Measurements from ENCODE around the gene PPP1R7. TPM values are rescaled to one million over a fixed set of nuclear protein-coding genes. Genes with fewer than 3 reads are reported as not detected.

The PPP1R7 gene
- total RNA-seq, 2 experiments from 2014 or later, result 104 to 129 TPM

DNA sequence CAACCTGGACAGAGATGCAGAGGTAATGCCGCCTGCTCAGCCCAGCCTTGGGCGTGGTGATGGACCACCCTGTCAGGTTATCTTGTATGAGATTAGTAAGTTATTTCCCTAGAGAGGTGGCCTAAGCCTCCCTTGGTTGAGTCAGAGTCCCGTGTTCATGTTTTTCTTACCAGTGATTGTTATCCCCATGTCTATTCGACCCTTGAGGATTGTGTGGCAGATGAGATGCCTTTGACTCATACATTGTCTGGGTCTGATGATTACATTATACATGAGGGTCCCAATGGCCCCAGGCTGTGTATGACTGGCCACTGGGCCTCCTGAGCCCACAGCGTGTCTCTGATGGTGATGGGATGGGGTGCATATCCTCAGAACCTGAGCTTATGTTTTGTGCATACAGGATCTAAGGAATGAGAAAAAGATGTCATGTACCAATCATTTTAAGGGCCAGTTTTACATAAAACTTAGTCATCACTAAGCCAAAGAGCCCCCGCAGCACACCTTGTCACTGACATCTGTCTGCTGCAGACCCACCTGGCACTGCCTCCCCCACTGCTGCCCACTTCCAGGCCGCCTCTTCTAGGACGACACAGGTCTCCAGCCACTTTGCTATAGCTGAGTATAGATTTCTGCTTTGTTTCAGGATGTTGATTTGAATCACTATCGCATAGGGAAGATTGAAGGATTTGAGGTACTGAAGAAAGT lies 7.7 kb downstream of the PPP1R7 start:
- H3K4me1 Mint-ChIP-seq, result peaks cover 30% of the 10 kb centered on the region
- no peak overlapping the region for H3K27ac Mint-ChIP-seq
- CTCF ChIA-PET, result interaction anchor here (0.6 kb wide), 1 partner anchor 9 kb away, joined by 3 read pairs; no protein-coding TSS in a partner anchor
- H3K4me3 Mint-ChIP-seq, result no peak overlapping the region
- H3K27me3 Mint-ChIP-seq, result no peaks in the 10 kb centered on the region
- POLR2A ChIA-PET, result interaction anchor here (0.5 kb wide), 1 partner anchor 56 kb away, joined by 3 read pairs; no protein-coding TSS in a partner anchor
- H3K9me3 Mint-ChIP-seq (ENCODE audit: low read depth), result no peaks in the 10 kb centered on the region
- H3K36me3 Mint-ChIP-seq (ENCODE audit: low read depth), result peaks cover 36% of the 10 kb centered on the region
- DNase-seq (no peak), ATAC-seq (no peak)
- intact Hi-C loops (cut with DNase I, micrococcal nuclease), result no loop called here

- POLR2A ChIA-PET, result no interaction called here
- no peaks in the 10 kb centered on the region for H3K9me3 Mint-ChIP-seq (ENCODE audit: low read depth)
- CTCF ChIA-PET, result no interaction called here
- peaks cover 25% of the 10 kb centered on the region for H3K4me1 Mint-ChIP-seq
- no peaks in the 10 kb centered on the region for H3K27me3 Mint-ChIP-seq
- intact Hi-C loops (cut with DNase I, micrococcal nuclease), result no loop called here
- ATAC-seq (no peak), DNase-seq (no peak)
- H3K27ac Mint-ChIP-seq, result no peak overlapping the region
- no peak overlapping the region for H3K4me3 Mint-ChIP-seq
- H3K36me3 Mint-ChIP-seq (ENCODE audit: low read depth), result peaks cover 36% of the 10 kb centered on the region
Measured at GRCh38 chr2:241158546-241158900, 8.3 kb downstream of the PPP1R7 start.

DNA sequence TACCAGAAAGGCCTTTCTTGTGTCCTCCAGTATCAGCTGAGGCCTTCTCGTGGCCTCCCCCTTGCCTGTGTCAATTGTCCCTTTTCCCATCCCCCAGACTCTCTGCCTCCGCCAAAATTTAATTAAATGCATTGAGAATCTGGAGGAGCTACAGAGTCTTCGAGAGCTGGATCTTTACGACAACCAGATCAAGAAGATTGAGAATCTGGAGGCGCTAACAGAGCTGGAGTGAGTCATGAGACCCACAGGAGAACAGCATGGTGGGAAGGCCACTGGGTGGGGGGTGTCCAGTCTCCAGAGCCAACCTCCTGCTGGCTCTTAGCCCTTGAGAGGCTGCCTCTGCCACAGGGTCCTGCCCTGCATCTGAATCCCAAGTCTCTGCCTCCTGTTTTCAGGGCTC lies 8.8 kb downstream of the PPP1R7 start:
- intact Hi-C loops (cut with DNase I, micrococcal nuclease), result no loop called here
- H3K27ac Mint-ChIP-seq, result no peak overlapping the region
- H3K4me1 Mint-ChIP-seq, result peaks cover 21% of the 10 kb centered on the region
- no peaks in the 10 kb centered on the region for H3K9me3 Mint-ChIP-seq (ENCODE audit: low read depth)
- DNase-seq (no peak), ATAC-seq (no peak)
- H3K36me3 Mint-ChIP-seq (ENCODE audit: low read depth), result peaks cover 35% of the 10 kb centered on the region
- no peak overlapping the region for H3K4me3 Mint-ChIP-seq
- CTCF ChIA-PET, result interaction anchor here (0.8 kb wide), 1 partner anchor 18 kb away, joined by 3 read pairs; no protein-coding TSS in a partner anchor
- no peaks in the 10 kb centered on the region for H3K27me3 Mint-ChIP-seq
- POLR2A ChIA-PET, result no interaction called here

- Mint-ChIP-seq H3K4me1 (peaks cover 13% of the 10 kb centered on the region), H3K4me3 (no peak overlapping the region), H3K9me3 (ENCODE audit: low read depth) (no peaks in the 10 kb centered on the region), H3K27ac (no peak overlapping the region), H3K36me3 (ENCODE audit: low read depth) (peaks cover 38% of the 10 kb centered on the region), H3K27me3 (no peaks in the 10 kb centered on the region)
- CTCF ChIA-PET, result no interaction called here
- intact Hi-C loops (cut with DNase I, micrococcal nuclease), result no loop called here
- DNase-seq, result no peak
- POLR2A ChIA-PET, result no interaction called here
- ATAC-seq, result no peak
Measured at GRCh38 chr2:241160318-241160717, 10.1 kb downstream of the PPP1R7 start.

DNA sequence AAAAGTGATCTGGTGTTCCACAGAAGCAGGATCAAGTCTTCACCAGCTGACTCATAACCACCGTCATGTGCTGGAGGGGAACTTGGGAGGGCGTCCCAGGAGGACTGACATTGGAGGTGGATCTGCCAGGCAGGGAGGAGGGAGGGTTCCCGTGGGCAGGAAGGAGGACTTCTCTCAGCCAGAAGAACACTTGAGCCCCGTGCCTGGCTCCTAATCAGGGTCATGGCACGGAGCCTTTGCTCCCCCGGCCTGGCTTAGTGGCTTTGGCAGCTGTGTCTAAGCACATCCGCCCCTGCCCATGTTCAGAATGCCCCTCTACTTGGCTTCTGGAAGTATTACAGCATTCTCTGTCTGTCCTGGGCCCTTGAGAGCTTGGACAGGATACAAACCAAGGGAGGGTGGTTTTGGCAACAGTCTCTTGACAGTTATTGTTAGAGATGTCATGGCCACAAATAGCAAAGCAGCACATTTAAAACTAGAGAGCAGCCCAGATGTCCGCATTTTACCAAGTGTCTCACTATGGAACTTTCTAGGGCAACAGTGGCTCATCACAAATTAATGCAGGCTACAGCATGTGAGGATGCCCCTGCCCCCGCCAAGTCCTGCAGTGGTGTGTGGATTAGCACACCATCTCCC lies 11.5 kb downstream of the PPP1R7 start:
- ChIA-PET POLR2A (no interaction called here), CTCF (interaction anchor here (0.6 kb wide), 1 partner anchor 601 kb away, joined by 4 read pairs; no protein-coding TSS in a partner anchor)
- ATAC-seq (no peak), DNase-seq (no peak)
- intact Hi-C loops (cut with DNase I, micrococcal nuclease), result no loop called here
- no peaks in the 10 kb centered on the region for H3K27me3 Mint-ChIP-seq
- no peak overlapping the region for H3K4me3 Mint-ChIP-seq
- peaks cover 7% of the 10 kb centered on the region for H3K4me1 Mint-ChIP-seq
- H3K36me3 Mint-ChIP-seq (ENCODE audit: low read depth), result peaks cover 44% of the 10 kb centered on the region
- no peaks in the 10 kb centered on the region for H3K9me3 Mint-ChIP-seq (ENCODE audit: low read depth)
- H3K27ac Mint-ChIP-seq, result no peak overlapping the region

GRCh38 chr2:241163601-241164118 lies 13.4 kb downstream of the PPP1R7 start:
- no peak for DNase-seq
- Mint-ChIP-seq H3K27ac (no peak overlapping the region), H3K4me1 (no peaks in the 10 kb centered on the region), H3K27me3 (no peaks in the 10 kb centered on the region), H3K36me3 (ENCODE audit: low read depth) (peaks cover 39% of the 10 kb centered on the region), H3K9me3 (ENCODE audit: low read depth) (no peaks in the 10 kb centered on the region), H3K4me3 (no peak overlapping the region)
- peak; percentile 55 for ATAC-seq
- ChIA-PET CTCF (no interaction called here), POLR2A (interaction anchor here (0.6 to 1.2 kb wide), 2 partner anchors 23 to 395 kb away, joined by 3 read pairs; no protein-coding TSS in a partner anchor)
- intact Hi-C loops (cut with DNase I, micrococcal nuclease), result no loop called here

- peaks cover 15% of the 10 kb centered on the region for H3K9me3 Mint-ChIP-seq (ENCODE audit: low read depth)
- intact Hi-C loops (cut with DNase I, micrococcal nuclease), result no loop called here
- ATAC-seq (no peak), DNase-seq (no peak)
- H3K4me1 Mint-ChIP-seq, result no peaks in the 10 kb centered on the region
- no peaks in the 10 kb centered on the region for H3K27me3 Mint-ChIP-seq
- peaks cover 58% of the 10 kb centered on the region for H3K36me3 Mint-ChIP-seq (ENCODE audit: low read depth)
- H3K27ac Mint-ChIP-seq, result no peak overlapping the region
- no peak overlapping the region for H3K4me3 Mint-ChIP-seq
- CTCF ChIA-PET, result interaction anchor here (0.7 kb wide), 1 partner anchor 30 kb away, joined by 3 read pairs; no protein-coding TSS in a partner anchor
- POLR2A ChIA-PET, result no interaction called here
Measured at GRCh38 chr2:241168366-241168765, 18.1 kb downstream of the PPP1R7 start.

DNA sequence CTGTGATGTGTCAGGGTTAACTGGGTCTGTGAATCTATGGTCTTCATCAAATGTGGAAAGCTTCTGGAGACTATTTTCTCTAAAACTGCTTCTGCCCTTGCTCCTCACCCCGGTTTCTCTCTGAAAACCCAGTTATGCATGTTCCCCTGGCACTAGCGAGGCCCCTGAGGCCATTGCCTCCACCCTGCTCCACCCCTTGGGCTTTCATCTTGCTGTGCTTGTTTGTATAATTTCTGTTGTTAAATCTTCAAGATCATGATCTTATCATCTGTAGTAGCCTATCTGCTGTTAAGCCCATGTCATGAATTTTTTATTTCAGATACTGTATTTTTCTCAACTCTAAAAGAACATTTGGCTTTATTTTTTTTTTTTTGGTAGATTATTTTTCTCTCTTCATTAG lies 23.3 kb downstream of the PPP1R7 start:
- no peak for ATAC-seq
- Mint-ChIP-seq H3K9me3 (ENCODE audit: low read depth) (peaks cover 15% of the 10 kb centered on the region), H3K36me3 (ENCODE audit: low read depth) (peaks cover 56% of the 10 kb centered on the region), H3K27me3 (no peaks in the 10 kb centered on the region), H3K4me3 (no peak overlapping the region), H3K4me1 (no peaks in the 10 kb centered on the region), H3K27ac (no peak overlapping the region)
- intact Hi-C loops (cut with DNase I, micrococcal nuclease), result no loop called here
- POLR2A ChIA-PET, result no interaction called here
- CTCF ChIA-PET, result interaction anchor here (0.6 to 0.8 kb wide), 3 partner anchors 73 to 358 kb away, joined by 3 to 5 read pairs (median 4); no protein-coding TSS in a partner anchor
- no peak for DNase-seq

GRCh38 chr2:241177526-241178334 lies 27.5 kb downstream of the PPP1R7 start:
- CTCF ChIA-PET, result interaction anchor here (0.6 kb wide), 1 partner anchor 19 kb away, joined by 3 read pairs; no protein-coding TSS in a partner anchor
- DNase-seq, result no peak
- no peak overlapping the region for H3K27ac Mint-ChIP-seq
- ATAC-seq, result no peak
- POLR2A ChIA-PET, result no interaction called here
- H3K36me3 Mint-ChIP-seq (ENCODE audit: low read depth), result peaks cover 44% of the 10 kb centered on the region
- H3K9me3 Mint-ChIP-seq (ENCODE audit: low read depth), result no peaks in the 10 kb centered on the region
- no peak overlapping the region for H3K4me3 Mint-ChIP-seq
- H3K4me1 Mint-ChIP-seq, result peaks cover 13% of the 10 kb centered on the region
- intact Hi-C loops (cut with DNase I, micrococcal nuclease), result no loop called here
- H3K27me3 Mint-ChIP-seq, result no peaks in the 10 kb centered on the region

GRCh38 chr2:241178961-241179360 lies 28.7 kb downstream of the PPP1R7 start:
- POLR2A ChIA-PET, result interaction anchor here (0.6 kb wide), 1 partner anchor 76 kb away, joined by 3 read pairs; no protein-coding TSS in a partner anchor

DNA sequence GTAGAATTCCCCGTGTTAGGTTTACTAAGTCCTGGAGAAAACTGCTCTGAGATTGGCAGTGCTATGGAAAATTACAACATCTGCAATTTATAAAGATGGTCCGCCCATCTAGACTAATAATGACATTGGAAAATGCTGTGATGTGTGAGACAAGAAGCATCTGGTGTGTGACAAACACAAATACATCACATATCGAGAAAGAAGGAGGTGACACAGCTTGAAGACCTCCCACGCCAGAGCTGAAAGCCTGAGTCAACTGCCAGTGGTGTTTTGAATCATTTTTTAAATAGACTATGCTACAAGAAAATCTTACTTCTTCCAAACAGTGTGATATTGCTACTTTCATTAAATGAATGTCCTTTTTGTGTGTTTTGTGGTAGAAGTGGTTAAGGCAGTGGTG lies 29.6 kb downstream of the PPP1R7 start:
- Mint-ChIP-seq H3K27me3 (no peaks in the 10 kb centered on the region), H3K4me1 (peaks cover 13% of the 10 kb centered on the region), H3K36me3 (ENCODE audit: low read depth) (peaks cover 33% of the 10 kb centered on the region), H3K27ac (peak overlapping the region; percentile 47), H3K4me3 (no peak overlapping the region), H3K9me3 (ENCODE audit: low read depth) (no peaks in the 10 kb centered on the region)
- ChIA-PET CTCF (interaction anchor here (0.9 to 1.2 kb wide), 3 partner anchors 25 to 101 kb away, joined by 3 to 4 read pairs (median 3); partner anchors contain the start of gene PPP1R7), POLR2A (interaction anchor here (0.6 to 1.0 kb wide), 2 partner anchors 31 to 205 kb away, joined by 4 to 5 read pairs; partner anchors contain the start of gene PASK)
- ATAC-seq (peak; percentile 92), DNase-seq (peak; percentile 69)
- intact Hi-C loops (cut with DNase I, micrococcal nuclease), result loop anchor here in 1 of 2 experiments (1.0 kb wide), 2 partner anchors 25 to 440 kb away; no protein-coding TSS in a partner anchor

More at GRCh38 chr2:241178961-241179360, 28.7 kb downstream of the PPP1R7 start:
- DNase-seq, result no peak
- CTCF ChIA-PET, result no interaction called here
- Mint-ChIP-seq H3K4me3 (no peak overlapping the region), H3K27ac (peak overlapping the region; percentile 38), H3K27me3 (no peaks in the 10 kb centered on the region), H3K36me3 (ENCODE audit: low read depth) (peaks cover 35% of the 10 kb centered on the region), H3K4me1 (peaks cover 13% of the 10 kb centered on the region), H3K9me3 (ENCODE audit: low read depth) (no peaks in the 10 kb centered on the region)
- ATAC-seq, result no peak
- intact Hi-C loops (cut with DNase I, micrococcal nuclease), result no loop called here
